HG02642 (cell line): Measurements from ENCODE around the gene ARL4A.
"Not testable (repeated sequence)": the region's sequence is repeated elsewhere in the genome, so short reads cannot be mapped to it uniquely, and the experiment has no call there.

ENCODE experiments used
- ATAC-seq: cut with Tn5 transposase; IDR thresholded peaks from one replicate; pipeline ENCODE4 v1.9.1; 2021; ENCODE audit warnings: mild to moderate bottlenecking; ENCODE audit not compliant: unreplicated experiment, poor library complexity

ARL4A gene, protein sequence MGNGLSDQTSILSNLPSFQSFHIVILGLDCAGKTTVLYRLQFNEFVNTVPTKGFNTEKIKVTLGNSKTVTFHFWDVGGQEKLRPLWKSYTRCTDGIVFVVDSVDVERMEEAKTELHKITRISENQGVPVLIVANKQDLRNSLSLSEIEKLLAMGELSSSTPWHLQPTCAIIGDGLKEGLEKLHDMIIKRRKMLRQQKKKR

DNA sequence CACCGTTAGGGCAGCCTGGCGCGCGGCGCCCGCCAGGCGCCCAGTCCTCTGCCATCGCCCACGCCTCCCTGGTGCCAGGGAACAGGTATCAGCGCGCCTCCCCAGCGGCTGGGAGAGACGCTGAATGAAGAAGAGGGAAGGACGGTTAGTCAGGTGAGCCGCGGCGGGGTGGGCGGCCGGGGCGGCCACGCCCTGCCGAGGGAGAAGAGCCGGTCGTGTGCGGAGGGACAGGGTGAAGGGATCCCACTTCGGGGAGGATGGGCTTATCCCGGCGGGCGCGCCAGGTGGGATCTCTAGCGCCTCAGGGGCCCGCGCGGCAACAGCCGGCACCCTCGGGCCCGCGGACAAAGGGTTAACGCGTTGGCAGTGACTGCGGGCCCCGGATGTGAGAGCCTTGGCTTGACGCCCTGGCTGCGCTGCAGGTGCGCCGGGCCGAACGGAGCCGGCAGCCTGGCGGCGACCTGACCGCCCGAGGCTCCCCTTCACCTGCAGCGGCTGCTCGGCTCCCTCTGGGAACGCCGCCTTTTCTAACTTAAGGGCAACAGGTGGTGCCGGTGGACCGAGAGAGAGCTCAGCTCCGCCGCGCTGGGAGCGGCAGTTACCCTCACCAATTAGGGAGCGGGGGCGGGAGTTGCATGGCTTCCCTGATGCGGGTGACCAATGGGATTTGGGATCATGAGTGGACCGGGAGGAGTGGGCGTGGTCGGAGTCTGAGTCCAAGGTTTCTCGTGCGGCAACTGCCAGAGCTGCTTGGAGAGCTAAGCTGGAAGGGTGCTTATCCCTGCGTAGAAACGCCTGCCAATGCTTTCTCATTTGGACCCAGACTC is at the start of gene ARL4A:
TSS of gene ARL4A (plus strand) at position 743 of the 827 bp plus-strand sequence. CDS start 622 bp downstream, outside the sequence.
- peak; percentile 87 for ATAC-seq

DNA sequence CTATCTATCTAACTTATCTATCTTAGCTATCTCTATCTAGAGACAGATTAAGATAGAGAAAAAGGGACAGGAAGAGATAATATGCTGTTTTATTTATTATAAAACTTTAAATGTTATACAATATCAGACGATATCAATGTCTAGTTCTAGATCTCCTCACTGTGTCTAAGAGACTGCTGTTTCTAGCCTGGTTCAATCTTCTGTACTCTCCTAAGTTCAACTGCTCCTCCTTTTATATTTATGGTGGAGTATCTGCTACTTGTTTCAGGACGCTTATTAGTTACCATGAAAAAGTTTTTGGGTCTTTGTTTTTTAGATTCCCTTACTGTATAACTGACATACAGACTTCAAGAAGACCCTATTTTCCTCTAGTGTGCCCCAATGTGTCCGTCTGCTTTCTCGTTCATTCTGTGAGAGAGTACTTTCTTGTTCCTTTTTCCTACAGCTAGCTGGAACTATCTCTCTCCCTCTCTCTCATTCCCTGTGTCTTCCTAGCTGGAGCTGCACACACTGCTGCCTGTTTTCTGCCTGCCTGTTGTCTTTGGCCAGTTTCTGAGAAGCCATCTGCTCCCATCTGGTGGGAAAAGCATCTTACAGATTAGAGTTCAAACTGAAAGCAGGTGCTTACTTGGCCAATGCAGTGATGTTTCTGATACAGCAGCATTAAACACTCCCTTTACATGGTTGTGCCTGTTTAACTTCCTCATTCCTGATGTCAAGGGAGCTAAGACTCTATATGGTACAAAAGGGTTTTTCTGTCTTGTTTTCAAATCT is 49.4 kb upstream of the ARL4A start:
- peak; percentile 52 for ATAC-seq

DNA sequence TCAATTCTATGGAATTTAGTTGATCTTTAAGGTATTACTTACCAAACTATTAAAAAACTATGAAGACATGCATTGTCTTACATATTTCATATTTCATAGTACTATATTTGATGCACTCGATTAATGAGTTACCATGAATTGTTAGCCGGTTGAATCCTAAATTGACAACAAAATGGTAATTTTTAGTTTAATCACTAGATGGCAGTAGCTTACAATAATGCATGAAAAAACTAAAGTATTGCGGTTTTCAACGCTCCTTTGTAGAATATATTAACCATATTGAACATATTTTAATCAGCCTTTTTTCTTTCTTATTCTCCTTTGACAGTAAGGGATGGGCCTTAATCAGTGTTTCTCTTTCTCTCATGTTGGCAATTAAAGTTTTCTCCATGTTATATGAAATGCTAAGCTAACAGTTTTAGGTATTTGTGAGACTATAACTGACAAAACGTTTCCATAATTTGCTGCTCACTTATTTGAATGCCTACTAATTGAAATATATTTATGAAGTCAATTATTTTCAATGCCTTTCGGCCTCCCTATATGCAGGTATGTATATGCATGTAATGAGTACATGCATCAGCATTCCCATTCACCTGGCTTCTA is 48.5 kb upstream of the ARL4A start:
- no peak for ATAC-seq

DNA sequence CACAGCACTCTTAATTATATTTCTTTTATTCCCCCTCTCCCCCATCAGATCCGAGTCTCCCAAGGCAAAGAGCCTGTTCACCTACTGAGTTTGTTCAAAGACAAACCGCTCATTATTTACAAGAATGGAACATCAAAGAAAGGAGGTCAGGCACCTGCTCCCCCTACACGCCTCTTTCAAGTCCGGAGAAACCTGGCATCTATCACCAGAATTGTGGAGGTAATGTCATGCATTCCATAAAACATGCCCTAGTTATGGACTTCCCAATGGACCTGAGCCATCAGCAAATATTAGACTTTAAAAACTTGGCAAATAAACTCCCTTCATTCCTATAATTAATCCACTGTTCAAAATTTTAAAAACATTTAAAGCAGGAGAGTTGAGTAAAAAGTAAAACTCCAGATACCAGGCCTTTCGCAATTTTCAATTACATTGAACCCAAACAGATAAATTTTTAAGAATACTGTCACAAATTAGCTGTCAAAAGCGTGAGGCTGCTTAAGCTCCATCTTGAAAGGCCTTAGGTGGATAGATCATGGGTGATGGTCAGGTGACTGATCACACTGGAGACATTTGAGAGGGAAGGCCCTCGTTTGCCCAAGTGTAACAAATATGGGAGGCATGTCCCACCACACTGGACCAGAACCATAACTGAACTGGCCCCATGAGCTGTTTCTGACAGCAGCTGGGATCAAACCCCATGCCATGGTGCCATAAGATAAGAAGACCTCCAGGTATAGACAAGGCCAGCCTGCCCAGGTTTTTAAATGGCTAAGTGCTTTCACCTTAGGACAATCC is 46.9 kb upstream of the ARL4A start:
- ATAC-seq = no peak

DNA sequence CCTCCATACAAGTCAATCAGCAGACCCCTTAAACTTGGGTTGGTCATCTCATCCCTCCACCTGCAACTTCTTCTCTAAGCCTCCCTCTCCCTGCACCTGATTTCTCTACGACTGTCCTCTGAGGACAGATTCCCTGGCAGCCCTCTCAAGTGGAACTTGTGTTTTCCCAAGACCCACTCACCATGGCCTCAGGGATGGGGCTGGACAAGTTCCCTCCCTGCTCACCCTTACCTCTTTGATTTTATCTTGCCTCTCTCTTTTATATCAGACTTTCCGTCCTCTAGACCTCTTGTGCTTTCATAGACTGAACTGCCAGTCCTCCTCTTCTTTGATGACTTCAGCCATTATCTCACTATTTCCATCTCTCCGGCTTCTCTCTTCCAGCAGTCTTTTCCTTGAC is 46.2 kb upstream of the ARL4A start:
- ATAC-seq = no peak

DNA sequence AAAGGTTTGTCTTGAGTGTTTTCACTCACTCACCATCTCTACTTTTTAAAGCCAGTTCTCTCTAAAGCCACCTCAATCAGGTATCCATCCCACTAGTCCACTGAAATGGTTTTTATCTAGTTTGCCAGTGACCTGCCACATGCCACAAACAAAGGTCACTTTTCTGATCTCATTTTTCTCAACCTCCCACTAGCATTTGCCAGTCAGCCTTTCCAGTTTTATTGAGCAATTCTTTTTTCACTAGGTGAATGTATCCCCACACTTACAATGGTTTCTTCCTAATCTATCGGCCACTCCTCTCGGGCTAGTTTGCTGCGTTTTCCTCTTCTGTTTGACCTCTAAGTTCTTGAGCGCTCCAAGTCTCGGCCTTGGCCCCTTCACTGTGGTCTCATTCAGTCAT is 44.9 kb upstream of the ARL4A start:
- ATAC-seq = no peak

DNA sequence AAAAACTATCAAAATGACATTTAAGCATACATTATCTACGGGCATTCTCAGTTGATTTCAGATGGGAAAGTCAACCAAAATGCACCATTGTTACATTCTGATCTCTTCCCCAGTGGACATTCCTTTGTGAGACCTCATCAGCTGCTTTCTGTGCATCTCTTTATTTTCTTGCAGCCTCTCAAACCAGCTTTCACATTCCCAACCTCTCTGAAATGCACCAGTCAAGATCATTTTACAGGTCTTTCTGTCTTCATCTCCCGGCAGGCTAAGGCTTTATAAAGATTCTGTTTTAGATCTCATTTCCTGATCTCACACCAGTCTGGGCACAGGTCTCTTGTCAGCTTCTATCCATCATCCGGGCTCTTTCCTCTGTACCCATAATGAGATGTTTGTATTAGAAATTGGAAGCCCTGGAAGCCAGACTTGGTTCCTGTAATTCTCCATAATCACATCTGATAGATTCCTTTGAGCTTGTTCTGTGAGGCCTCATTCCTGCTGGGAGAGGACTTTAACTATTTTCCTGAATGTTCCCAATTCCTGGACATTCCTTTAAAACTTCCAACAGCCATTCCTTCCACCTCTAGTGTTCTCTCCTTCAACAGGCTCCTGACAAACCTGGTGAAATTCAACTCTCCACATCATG is 44.3 kb upstream of the ARL4A start:
- ATAC-seq = no peak

DNA sequence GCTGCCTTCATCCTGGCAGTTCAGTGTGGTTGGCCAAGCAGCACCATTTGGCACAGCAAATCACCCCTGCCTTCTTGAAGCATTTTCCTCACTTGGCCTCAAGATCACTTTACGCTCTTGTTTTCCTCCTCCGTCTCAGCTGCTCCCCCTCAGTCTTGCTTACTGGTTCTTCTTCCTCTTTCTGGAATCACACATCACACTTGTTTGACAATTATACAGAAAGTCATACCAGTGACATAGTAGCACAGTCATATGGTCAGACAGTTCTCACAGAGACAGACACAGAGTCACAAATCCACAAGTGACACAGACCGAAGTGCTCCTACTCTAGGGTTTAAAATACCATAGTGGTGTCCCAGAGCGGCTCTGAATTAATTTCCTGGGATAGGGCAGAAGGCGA is 43.8 kb upstream of the ARL4A start:
- ATAC-seq = no peak

DNA sequence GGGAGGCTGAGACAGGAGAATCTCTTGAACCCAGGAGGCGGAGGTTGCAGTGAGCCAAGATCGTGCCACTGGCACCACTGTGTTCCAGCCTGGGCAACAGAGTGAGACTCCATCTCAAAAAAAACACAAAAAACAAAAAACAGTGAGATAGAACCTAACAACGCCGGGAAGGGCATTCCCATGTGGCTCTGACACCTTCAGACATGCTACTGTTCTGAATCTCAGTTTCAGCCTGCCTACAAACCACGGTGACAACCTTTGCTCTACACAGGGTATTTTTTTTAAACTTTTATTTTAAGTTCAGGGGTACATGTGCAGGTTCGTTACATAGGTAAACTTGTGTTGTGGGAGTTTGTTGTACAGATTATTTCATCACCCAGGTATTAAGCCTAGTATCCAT is 42.2 kb upstream of the ARL4A start:
- ATAC-seq = not testable (repeated sequence)

DNA sequence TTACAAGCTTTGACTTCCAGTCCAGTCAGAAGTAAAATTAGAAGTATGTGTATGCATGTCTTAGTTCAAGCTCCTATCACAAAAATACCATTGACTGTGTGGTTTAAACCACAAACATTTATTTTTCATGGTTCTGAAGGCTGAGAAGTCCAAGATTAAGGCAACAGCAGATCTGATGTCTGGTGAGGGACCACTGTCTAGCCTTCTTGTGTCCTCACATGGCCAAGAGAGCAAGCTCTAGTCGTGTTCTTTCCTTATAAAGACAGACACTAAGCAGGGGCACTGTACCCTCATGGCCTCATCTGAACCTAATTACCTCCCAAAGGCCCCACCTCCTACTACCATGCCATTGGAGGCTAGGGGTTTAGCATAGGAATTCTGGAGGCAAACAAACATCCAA is 41.3 kb upstream of the ARL4A start:
- ATAC-seq = no peak

DNA sequence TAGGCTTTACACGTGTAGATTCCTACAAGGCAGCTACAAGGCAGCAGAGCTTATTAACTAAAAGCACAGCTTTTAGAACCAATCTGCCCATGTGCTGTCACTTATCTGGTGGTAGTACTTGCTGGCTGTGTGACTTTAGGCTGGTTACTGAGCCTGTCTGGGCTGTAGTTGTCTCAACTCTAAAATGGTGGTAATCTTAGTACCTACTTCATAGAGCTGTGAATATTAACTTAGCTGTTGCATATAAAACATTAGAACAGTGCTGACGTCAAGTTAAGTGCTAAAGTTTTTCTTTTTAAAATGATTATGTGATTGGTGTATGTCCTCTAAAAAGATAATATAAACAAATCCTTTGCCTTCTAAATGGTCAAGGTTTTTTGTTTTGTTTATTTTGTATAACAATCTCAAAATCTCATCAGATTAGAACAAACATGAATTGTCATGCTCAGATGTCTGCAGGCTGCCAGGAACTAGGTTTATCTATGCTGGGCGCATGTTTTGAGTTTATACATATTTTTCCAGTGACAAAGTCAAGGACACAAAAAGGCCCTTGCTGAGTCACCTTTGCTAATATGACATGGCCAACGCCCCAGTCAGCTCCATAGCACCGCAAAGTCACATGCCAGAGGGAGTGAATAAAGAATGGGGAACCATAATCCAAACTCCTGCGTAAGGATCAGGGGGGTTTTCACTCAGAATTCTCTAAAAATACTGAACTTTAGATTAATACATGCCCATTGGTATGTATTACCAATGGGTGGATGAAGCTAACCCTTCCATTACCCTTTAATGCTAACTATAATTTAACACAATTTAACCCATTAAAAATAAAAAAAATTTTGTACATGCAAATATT is 39.8 kb upstream of the ARL4A start:
- no peak for ATAC-seq

DNA sequence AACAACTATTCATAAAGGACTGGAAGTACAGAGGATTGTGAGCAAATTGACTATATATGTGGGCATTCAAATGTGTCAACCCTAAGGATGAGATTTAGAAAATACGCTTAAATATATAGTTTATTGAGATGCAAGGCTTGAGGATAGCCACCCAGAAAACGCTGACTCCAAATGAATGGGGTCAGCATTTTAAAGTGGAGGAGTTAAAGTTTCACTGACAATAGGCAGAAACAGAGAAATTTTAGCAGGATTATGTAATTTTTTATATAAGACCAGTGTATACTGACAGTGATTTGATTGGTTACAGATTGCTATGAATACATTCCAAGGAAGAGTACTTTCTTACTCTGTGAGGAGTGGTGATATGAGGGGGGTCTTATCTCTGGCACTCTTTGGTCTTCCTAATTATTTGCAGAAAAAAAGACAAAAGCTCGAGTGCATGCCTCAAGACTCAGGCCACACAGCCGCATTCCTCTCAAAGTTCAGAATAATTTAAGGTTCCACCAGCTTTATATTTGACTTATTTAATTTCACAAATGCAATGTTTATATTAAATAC is 38.6 kb upstream of the ARL4A start:
- no peak for ATAC-seq

DNA sequence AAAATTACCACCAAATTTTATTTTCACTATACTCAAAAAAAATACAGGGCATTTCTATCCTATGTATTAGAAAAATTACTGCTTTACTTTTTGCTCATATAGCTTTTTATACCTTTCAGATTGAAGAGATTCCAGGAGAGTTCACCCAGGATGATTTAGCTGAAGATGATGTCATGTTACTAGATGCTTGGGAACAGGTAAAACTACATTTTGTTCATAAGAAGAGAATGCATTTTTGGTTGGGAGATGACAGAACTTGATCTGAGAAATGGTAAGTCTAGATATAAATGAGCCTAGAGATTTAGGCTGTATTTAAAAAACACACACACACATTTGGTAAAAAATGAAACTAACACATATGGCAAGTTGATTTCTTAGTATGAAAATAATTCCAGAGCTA is 38.1 kb upstream of the ARL4A start:
- no peak for ATAC-seq

DNA sequence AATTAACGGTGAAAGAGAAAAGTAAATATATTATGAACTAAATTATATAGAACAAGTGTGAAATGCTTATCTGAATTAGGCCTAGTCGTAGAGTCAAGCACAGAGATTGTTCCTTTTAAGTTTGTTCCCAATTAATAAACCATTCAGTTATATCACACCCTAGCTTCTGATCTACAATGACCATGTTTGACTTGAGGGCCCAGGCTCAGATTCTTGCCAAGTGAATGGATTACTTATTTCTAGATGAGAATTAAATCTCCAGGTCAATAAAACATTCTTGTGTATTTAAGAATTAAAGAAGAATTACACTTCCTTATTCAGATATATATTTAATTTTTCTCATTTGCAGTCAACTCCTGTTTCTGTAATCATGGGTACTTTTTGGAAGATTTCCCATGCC is 37.4 kb upstream of the ARL4A start:
- ATAC-seq = no peak

DNA sequence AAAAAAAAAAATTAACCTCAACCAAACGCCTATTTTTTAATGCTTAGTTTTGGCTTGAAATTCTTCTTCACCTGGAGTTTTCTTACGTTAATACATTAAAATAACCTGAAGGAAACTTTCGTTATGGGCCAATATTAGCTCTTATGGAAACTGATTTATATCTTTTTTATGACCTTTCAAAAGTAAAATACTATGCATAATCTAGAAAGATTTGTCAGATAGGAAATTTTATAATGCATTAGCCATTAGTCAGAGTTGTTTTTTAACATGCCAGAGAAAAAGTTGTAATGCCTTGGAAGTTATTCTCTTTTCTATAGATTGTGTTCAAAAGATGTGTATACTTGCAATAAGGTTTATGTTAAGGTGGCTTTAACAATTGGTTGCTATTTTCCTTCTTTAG is 34.3 kb upstream of the ARL4A start:
- ATAC-seq = no peak

DNA sequence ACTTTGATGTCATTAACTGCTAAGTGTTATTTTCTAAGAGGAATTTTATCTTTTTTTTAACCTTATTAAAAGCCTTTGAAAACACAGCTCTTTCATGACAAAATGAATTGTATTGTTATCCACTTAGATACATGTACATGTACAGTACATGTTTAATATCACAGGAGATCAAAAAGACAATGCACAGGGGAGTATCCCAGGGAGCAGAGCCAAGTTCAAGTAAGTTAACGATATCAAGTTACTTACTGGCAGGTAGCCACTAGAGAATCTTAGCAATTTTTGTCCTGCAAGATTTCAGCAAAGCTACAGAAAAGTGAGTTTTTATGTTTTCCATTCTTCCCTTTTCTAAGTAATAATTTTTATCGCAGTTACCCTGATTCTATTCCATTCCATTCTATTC is 33.9 kb upstream of the ARL4A start:
- no peak for ATAC-seq

DNA sequence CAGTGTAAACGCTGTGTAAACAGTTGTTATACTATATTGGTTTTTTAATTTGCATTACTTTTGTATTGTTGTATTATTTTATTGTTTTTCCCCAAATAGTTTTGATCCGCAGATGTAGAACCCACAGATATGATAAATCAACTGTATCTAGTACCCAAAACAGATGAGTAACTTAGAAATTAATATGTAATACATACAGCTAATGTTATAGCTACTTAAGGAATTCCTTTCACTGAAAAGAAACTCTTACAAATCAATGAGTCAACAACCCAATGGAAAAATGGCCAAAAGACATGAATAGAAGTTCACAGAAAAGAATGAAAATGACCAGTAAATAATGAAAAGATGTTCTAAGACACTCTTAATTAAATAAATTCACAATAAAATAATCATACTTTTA is 32.3 kb upstream of the ARL4A start:
- no peak for ATAC-seq

DNA sequence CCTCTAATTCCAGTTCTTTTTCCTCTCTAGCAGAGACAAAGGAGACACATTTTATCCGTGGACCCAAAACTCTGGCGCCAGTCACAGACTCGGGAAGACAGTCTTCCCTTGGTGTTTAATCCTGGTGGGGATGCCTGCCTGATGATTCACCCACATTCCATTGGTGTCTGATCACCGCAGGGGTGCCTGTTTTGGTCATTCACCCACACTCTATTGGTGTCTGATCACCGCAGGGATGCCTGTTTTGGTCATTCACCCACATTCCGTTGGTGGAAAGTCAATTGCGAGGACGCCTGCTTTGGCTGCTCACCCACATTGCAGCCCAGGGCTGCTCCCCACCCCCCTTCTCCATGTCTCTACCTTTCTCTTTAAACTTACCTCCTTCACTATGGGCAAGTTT is 27.0 kb upstream of the ARL4A start:
- not testable (repeated sequence) for ATAC-seq
